Type B pancreatic cell (in vitro differentiated cells): ENCODE data around the gene KIAA1671. TPM values are rescaled to one million over a fixed set of nuclear protein-coding genes. Genes with fewer than 3 reads are reported as not detected.

Source experiments
- DNase-seq: peaks from one replicate; pipeline ENCODE4 v3.0.0; 2021; ENCODE audit warnings: mixed read lengths; ENCODE audit not compliant: unreplicated experiment; ENCODE audit errors: extremely low spot score
- H3K27ac Mint-ChIP-seq: 2 replicates; pipeline ENCODE4 v1.8.0; 2021; ENCODE audit warnings: mild to moderate bottlenecking, mixed read lengths
- H3K27me3 Mint-ChIP-seq: 2 replicates; pipeline ENCODE4 v1.8.0; 2021; ENCODE audit warnings: mixed read lengths
- H3K36me3 Mint-ChIP-seq: 2 replicates; pipeline ENCODE4 v1.8.0; 2021; ENCODE audit warnings: mixed read lengths
- H3K4me1 Mint-ChIP-seq: one replicate; pipeline ENCODE4 v1.8.0; 2021; ENCODE audit warnings: mixed read lengths; ENCODE audit not compliant: unreplicated experiment
- H3K4me3 Mint-ChIP-seq: 2 replicates; pipeline ENCODE4 v1.8.0; 2021; ENCODE audit warnings: mild to moderate bottlenecking, mixed read lengths
- H3K9me3 Mint-ChIP-seq: 2 replicates; pipeline ENCODE4 v1.8.0; 2021; ENCODE audit warnings: mixed read lengths
- CTCF ChIP-seq: fragments of 200-600 bp; sonication (generic); conservative IDR thresholded peaks from 2 replicates; pipeline ENCODE4 v1.5.0; 2021; ENCODE audit warnings: antibody characterized with exemption, mild to moderate bottlenecking
- total RNA-seq: library from RNA; stranded (reverse); gene quantifications from 2 replicates; pipeline ENCODE4 v1.2.1, GENCODE V29; 2021; ENCODE audit warnings: low replicate concordance

KIAA1671 gene
- total RNA-seq, 1 donor from 2014 or later = 22.9 TPM

DNA sequence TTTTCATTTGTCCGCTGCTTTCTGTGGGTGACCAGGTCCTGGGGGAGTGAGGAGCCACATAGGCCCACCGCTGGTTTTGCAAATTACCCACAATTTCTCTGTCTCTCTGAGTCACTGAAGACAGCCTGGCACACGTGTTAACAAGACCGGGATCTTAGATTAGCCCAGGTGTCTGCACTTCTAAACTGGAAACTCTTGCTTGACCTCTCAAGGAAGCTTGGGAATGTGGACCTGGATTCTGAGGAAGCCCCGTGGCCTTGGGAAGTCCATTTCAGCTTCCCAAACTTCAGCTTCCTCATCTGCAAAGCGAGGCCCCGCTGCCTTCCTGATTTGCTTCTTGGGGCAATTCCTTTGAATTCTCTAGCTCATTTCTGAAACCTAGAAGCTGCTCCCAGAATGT is 119.9 kb downstream of the KIAA1671 start:
- Mint-ChIP-seq H3K27me3 (no peaks in the 10 kb centered on the region), H3K9me3 (no peaks in the 10 kb centered on the region), H3K27ac (no peak overlapping the region), H3K4me1 (peaks cover 14% of the 10 kb centered on the region), H3K36me3 (no peaks in the 10 kb centered on the region), H3K4me3 (no peak overlapping the region)
- no peak for TF ChIP-seq CTCF
- DNase-seq = no peak

- H3K27me3 Mint-ChIP-seq = no peaks in the 10 kb centered on the region
- no peak overlapping the region for H3K4me3 Mint-ChIP-seq
- H3K27ac Mint-ChIP-seq = no peak overlapping the region
- H3K9me3 Mint-ChIP-seq = no peaks in the 10 kb centered on the region
- DNase-seq = no peak
- H3K36me3 Mint-ChIP-seq = no peaks in the 10 kb centered on the region
- H3K4me1 Mint-ChIP-seq = no peaks in the 10 kb centered on the region
- TF ChIP-seq CTCF = no peak
These were observed 123.8 kb downstream of the KIAA1671 start for GRCh38 chr22:25076336-25076735.

DNA sequence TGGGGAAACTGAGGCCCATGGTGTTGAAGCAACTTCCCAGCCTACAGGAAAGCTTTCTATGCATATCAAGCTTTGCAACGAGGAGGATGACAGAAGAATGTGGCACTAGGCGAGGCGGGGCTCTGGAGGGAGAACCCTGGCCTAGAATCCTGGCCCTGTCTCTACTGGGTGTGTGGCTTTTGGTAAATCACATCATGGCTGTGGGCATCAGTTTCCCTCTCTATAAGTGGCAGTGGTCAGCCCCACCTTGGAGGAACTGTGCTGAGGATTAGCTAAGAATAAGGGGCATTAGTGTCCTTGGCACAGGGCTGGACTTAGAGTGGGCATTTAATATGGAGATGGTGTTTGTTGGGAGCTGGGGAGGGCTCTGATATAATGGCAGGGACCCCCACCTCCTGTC is 124.5 kb downstream of the KIAA1671 start:
- Mint-ChIP-seq H3K9me3 (no peaks in the 10 kb centered on the region), H3K4me1 (peaks cover 3% of the 10 kb centered on the region)

DNA sequence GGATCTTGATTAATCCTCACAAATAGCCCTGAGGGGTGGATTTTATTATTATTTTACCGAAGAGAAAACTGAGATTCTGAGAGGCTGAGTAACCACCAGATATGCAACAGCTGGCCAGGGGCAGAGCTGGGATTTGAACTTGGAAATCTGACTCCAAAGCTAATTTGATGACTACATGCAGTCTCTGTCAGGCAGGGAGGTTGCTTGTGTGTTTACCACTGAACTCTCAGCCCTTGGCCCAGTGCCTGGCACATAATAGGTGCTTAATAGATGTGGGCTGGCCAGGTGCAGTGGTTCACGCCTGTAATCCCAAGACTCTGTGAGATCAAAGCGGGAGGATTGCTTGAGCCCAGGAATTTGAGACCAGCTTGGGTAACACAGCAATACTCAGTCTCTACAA is 125.4 kb downstream of the KIAA1671 start:
- DNase-seq = no peak
- H3K4me1 Mint-ChIP-seq = peaks cover 3% of the 10 kb centered on the region
- no peak overlapping the region for H3K27ac Mint-ChIP-seq
- no peaks in the 10 kb centered on the region for H3K36me3 Mint-ChIP-seq
- TF ChIP-seq CTCF = no peak
- H3K27me3 Mint-ChIP-seq = no peaks in the 10 kb centered on the region
- H3K4me3 Mint-ChIP-seq = no peak overlapping the region
- no peaks in the 10 kb centered on the region for H3K9me3 Mint-ChIP-seq

More for the DNA sequence above, 124.5 kb downstream of the KIAA1671 start:
- DNase-seq = no peak
- no peak for TF ChIP-seq CTCF
- Mint-ChIP-seq H3K27me3 (no peaks in the 10 kb centered on the region), H3K27ac (no peak overlapping the region), H3K4me3 (no peak overlapping the region), H3K36me3 (no peaks in the 10 kb centered on the region)

GRCh38 chr22:25078591-25078990 is 126.1 kb downstream of the KIAA1671 start:
- no peaks in the 10 kb centered on the region for H3K9me3 Mint-ChIP-seq
- no peak overlapping the region for H3K4me3 Mint-ChIP-seq
- no peak overlapping the region for H3K27ac Mint-ChIP-seq

More at GRCh38 chr22:25078591-25078990, 126.1 kb downstream of the KIAA1671 start:
- no peaks in the 10 kb centered on the region for H3K27me3 Mint-ChIP-seq
- no peak for TF ChIP-seq CTCF
- H3K4me1 Mint-ChIP-seq = peaks cover 3% of the 10 kb centered on the region
- no peaks in the 10 kb centered on the region for H3K36me3 Mint-ChIP-seq
- DNase-seq = no peak
